Tibial nerve (tissue), 4 donors: ENCODE results near the gene PPCDC. TPM values are rescaled to one million over a fixed set of nuclear protein-coding genes. Genes with fewer than 3 reads are reported as not detected.

Experiments
- DNase-seq, 2 donors: peaks; one replicate each; pipeline ENCODE4 v3.0.0-alpha.2; 2019; ENCODE audit warnings: low spot score in 2 of 2
- H3K27ac ChIP-seq, 4 donors: fragments of 200-600 bp; sonication (generic) in 3 of 4; one replicate each; pipeline ENCODE4 v1.5.1; 2017 to 2019; ENCODE audit warnings: mild to moderate bottlenecking in 1 of 4
- H3K27me3 ChIP-seq, 2 donors: fragments of 200-600 bp; sonication (generic) in 1 of 2; one replicate each; pipeline versions ENCODE4 v1.5.1 to v1.6.0; 2017 to 2019
- H3K36me3 ChIP-seq, 3 donors: fragments of 200-600 bp; sonication (generic); one replicate each; pipeline ENCODE4 v1.5.1; 2018 to 2019
- H3K4me1 ChIP-seq, 4 donors: fragments of 200-600 bp; sonication (generic) in 3 of 4; one replicate each; pipeline ENCODE4 v1.5.1; 2017 to 2019
- H3K4me3 ChIP-seq, 4 donors: fragments of 200-600 bp; sonication (generic) in 3 of 4; one replicate each; pipeline ENCODE4 v1.5.1; 2017 to 2019; ENCODE audit warnings: mild to moderate bottlenecking in 1 of 4, moderate library complexity in 1 of 4
- H3K9me3 ChIP-seq, 4 donors: fragments of 200-600 bp; sonication (generic) in 3 of 4; one replicate each; pipeline ENCODE4 v1.5.1; 2017 to 2019
- EP300 ChIP-seq, 2 donors: sonication (generic); formaldehyde crosslinking; IDR thresholded peaks; one replicate each; pipeline ENCODE4 v1.6.1; 2017; ENCODE audit warnings: antibody characterized with exemption in 2 of 2, mild to moderate bottlenecking in 1 of 2
- POLR2A ChIP-seq, 2 donors: fragments of 450-650 bp; IDR thresholded peaks; one replicate each; pipeline ENCODE4 v1.6.1; 2017; ENCODE audit warnings: antibody characterized with exemption in 2 of 2, mild to moderate bottlenecking in 2 of 2, moderate library complexity in 2 of 2
- WGBS, 2 donors: methylation state at CpG; one replicate each; pipeline ENCODE4 v1.1.5; 2018; 5-methylcytosine and 5-hydroxymethylcytosine counted together
- total RNA-seq, 4 donors: library from RNA; depleted of rRNA; stranded (reverse); fragments of >200 nt; gene quantifications; one replicate each; pipeline ENCODE4 v1.1.0, GENCODE V29; 2016
- TF ChIP-seq, protein P1 (sequence below), 5 experiments: fragments of 200-600 bp in 3 of 5; fragments of 450-650 bp in 2 of 5; sonication (generic) in 3 of 5; IDR thresholded peaks; one replicate each; pipeline ENCODE4 v1.5.1; 2016 to 2019; ENCODE audit warnings: antibody characterized with exemption in 5 of 5, mild to moderate bottlenecking in 3 of 5, moderate library complexity in 2 of 5

PPCDC gene
- total RNA-seq, 4 donors from 2014 or later = 19.8 to 42.5 (median 36.4) TPM

DNA sequence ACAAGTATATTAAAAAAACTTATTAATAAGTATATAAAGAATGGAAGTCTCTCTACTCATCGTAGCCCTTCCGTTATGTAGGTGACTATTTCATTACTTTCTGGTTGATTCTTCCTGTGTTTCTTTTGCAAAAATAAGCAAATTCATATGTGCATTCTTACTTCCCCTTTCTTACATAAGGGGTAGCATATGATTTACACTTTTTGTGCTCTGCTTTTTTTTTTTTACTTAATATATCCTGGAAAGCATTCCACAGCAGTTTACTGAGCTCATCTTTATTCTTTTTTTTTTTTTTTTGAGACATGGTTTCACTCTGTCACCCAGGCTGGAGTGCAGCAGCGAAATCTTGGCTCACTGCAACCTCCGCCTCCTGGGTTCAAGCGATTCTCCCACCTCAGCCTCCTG, 15.2 kb upstream of the PPCDC start:
- no peak overlapping the region for H3K27ac ChIP-seq
- H3K27me3 ChIP-seq = no peaks in the 10 kb centered on the region
- H3K9me3 ChIP-seq = no peaks in the 10 kb centered on the region
- peaks cover 0 to 14% (median 0%) of the 10 kb centered on the region in 3 donors for H3K36me3 ChIP-seq
- DNase-seq = no peak
- no peak overlapping the region for H3K4me3 ChIP-seq
- H3K4me1 ChIP-seq = no peaks in the 10 kb centered on the region
- TF ChIP-seq, protein P1, sequence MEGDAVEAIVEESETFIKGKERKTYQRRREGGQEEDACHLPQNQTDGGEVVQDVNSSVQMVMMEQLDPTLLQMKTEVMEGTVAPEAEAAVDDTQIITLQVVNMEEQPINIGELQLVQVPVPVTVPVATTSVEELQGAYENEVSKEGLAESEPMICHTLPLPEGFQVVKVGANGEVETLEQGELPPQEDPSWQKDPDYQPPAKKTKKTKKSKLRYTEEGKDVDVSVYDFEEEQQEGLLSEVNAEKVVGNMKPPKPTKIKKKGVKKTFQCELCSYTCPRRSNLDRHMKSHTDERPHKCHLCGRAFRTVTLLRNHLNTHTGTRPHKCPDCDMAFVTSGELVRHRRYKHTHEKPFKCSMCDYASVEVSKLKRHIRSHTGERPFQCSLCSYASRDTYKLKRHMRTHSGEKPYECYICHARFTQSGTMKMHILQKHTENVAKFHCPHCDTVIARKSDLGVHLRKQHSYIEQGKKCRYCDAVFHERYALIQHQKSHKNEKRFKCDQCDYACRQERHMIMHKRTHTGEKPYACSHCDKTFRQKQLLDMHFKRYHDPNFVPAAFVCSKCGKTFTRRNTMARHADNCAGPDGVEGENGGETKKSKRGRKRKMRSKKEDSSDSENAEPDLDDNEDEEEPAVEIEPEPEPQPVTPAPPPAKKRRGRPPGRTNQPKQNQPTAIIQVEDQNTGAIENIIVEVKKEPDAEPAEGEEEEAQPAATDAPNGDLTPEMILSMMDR (IDR thresholded peaks at IDR 0.05) = no peak
- TF ChIP-seq EP300 (IDR thresholded peaks at IDR 0.05) (no peak), POLR2A (IDR thresholded peaks at IDR 0.05) (no peak)
- 65 to 75% methylated on average over 5 of the region's 5 CpGs for WGBS, 2 donors

DNA sequence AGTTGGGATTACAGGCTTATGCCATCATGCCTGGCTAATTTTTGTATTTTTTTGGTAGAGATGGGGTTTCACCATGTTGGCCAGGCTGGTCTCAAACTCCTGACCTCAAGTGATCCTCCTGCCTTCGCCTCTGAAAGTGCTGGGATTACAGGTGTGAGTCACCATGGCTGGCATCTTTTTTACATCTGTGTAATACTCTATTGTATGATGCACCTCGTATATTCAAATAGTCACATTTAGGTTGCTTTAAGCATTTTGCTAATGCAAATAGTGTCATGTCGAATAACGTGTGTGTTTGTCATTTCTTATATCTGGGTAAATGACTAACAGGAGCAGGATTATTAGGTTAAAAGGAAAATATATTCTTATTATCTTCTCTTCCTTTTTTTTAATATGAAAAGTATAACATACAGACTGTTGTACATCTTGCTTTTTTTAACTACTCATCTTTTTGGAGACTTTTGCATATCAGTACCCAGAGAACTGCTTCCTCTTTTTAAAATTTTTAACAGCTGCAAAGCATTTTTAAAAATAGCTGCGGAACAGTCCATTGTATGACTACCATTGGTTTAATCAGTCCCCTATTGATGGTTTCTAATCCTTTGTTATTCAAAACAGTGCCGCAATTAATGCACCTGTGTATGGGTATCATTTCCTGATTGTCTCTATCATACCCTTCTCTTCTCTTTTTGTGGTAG, 14.6 kb upstream of the PPCDC start:
- no peak overlapping the region for H3K27ac ChIP-seq
- DNase-seq = no peak
- no peaks in the 10 kb centered on the region for H3K9me3 ChIP-seq
- TF ChIP-seq EP300 (IDR thresholded peaks at IDR 0.05) = no peak
- TF ChIP-seq POLR2A (IDR thresholded peaks at IDR 0.05) = no peak
- TF ChIP-seq, protein P1 (IDR thresholded peaks at IDR 0.05) = no peak
- no peaks in the 10 kb centered on the region for H3K27me3 ChIP-seq
- no peaks in the 10 kb centered on the region for H3K4me1 ChIP-seq
- H3K4me3 ChIP-seq = no peak overlapping the region
- 77 to 85% methylated on average over 6 of the region's 6 CpGs for WGBS, 2 donors
- peaks cover 0 to 16% (median 0%) of the 10 kb centered on the region in 3 donors for H3K36me3 ChIP-seq

DNA sequence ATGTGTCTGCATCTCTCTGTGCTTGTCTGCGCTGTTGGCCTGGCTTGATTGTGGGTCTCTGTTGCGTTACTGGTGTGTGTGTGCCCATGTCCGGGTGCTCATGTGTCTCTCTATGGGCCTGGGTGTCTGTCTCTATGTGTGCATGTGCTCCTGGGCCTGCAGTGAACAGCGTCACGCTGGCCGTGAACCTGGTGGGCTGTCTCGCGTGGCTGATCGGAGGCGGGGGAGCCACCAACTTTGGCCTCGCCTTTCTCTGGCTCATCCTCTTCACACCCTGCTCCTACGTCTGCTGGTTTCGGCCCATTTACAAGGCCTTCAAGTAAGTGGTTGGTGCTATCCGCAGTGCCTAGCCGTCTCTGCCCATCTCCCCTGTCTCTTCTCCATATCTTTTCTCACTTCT, 7.0 kb upstream of the PPCDC start:
- WGBS, 2 donors = 93 to 95% methylated on average over 15 of the region's 15 CpGs
- Histone ChIP-seq H3K4me1 (no peaks in the 10 kb centered on the region), H3K36me3 (peaks cover 0 to 42% (median 0%) of the 10 kb centered on the region in 3 donors), H3K27ac (no peak overlapping the region), H3K4me3 (no peak overlapping the region), H3K27me3 (no peaks in the 10 kb centered on the region), H3K9me3 (no peaks in the 10 kb centered on the region)
- TF ChIP-seq, protein P1 (IDR thresholded peaks at IDR 0.05) = no peak
- TF ChIP-seq EP300 (IDR thresholded peaks at IDR 0.05) (no peak), POLR2A (IDR thresholded peaks at IDR 0.05) (no peak)
- DNase-seq = no peak

DNA sequence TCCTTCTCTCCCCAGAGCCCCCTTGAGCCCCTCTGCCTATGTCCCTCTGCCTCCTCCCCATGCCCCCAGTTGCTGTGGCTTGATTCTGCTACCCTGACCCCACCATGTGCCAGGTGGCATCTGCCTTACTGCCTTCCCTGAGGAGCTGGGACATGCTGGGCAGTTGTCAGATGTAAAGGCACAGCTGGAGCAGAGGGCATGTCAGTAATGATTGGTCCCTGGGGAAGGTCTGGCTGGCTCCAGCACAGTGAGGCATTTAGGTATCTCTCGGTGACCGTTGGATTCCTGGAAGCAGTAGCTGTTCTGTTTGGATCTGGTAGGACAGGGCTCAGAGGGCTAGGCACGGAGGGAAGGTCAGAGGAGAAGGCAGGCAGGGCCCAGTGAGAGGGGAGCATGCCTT, 3.5 kb upstream of the PPCDC start:
- no peak for DNase-seq
- no peak for TF ChIP-seq EP300 (IDR thresholded peaks at IDR 0.05)
- 88 to 89% methylated on average over 3 of the region's 3 CpGs for WGBS, 2 donors
- H3K27ac ChIP-seq = no peak overlapping the region
- H3K9me3 ChIP-seq = no peaks in the 10 kb centered on the region
- no peaks in the 10 kb centered on the region for H3K27me3 ChIP-seq
- peaks cover 0 to 30% (median 0%) of the 10 kb centered on the region in 3 donors for H3K36me3 ChIP-seq
- no peak overlapping the region for H3K4me3 ChIP-seq
- H3K4me1 ChIP-seq = peaks cover 0 to 12% (median 9%) of the 10 kb centered on the region in 4 donors

DNA sequence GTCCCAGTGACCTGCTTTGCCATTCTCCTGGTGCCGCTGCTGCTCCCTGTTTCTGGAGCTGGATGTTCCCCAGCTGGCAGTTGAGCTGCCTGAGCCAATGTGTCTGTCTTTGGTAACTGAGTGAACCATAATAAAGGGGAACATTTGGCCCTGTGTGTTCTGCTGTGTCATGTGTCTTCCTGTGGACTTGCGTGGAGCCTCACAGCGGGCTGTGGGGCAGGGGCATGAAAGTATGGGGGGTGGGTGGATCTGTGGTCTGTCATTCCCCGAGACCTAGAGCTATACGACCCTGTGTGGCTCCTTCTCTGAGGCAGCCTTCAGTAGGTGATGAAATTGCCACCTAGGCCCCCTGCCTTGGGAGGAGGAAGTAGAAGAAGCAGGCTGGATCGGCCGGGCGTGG, 2.0 kb upstream of the PPCDC start:
- TF ChIP-seq, protein P1 (IDR thresholded peaks at IDR 0.05) = no peak
- TF ChIP-seq POLR2A (IDR thresholded peaks at IDR 0.05) (no peak), EP300 (IDR thresholded peaks at IDR 0.05) (no peak)
- DNase-seq = no peak
- WGBS, 2 donors = 81 to 89% methylated on average over 8 of the region's 8 CpGs
- Histone ChIP-seq H3K4me3 (no peak overlapping the region), H3K4me1 (peaks cover 0 to 19% (median 10%) of the 10 kb centered on the region in 4 donors), H3K36me3 (peaks cover 0 to 27% (median 0%) of the 10 kb centered on the region in 3 donors), H3K9me3 (no peaks in the 10 kb centered on the region), H3K27me3 (no peaks in the 10 kb centered on the region), H3K27ac (no peak overlapping the region)
